Ectodermal cell (in vitro differentiated cells): ENCODE data around the gene INHBE.

ENCODE experiments used
- H3K27ac ChIP-seq: 2 replicates; pipeline ENCODE4 v1.7.0; 2013; ENCODE audit warnings: mild to moderate bottlenecking, low read depth, low read length; ENCODE audit not compliant: insufficient read depth, poor library complexity, severe bottlenecking
- H3K27me3 ChIP-seq: 2 replicates; pipeline ENCODE4 v1.7.0; 2013; ENCODE audit warnings: mild to moderate bottlenecking, low read length; ENCODE audit not compliant: insufficient read depth, control insufficient read depth, poor library complexity, severe bottlenecking
- H3K36me3 ChIP-seq: one replicate; pipeline ENCODE4 v1.7.0; 2013; ENCODE audit warnings: low read length; ENCODE audit not compliant: control insufficient read depth, insufficient read depth
- H3K4me1 ChIP-seq: one replicate; pipeline ENCODE4 v1.7.0; 2013; ENCODE audit warnings: low read length; ENCODE audit not compliant: control insufficient read depth, insufficient read depth
- H3K4me3 ChIP-seq: 2 replicates; pipeline ENCODE4 v1.7.0; 2013; ENCODE audit warnings: low read depth, low read length, control low read depth; ENCODE audit not compliant: insufficient read depth
- H3K9me3 ChIP-seq: 2 replicates; pipeline ENCODE4 v1.7.0; 2013; ENCODE audit warnings: mild to moderate bottlenecking, low read length, moderate library complexity; ENCODE audit not compliant: control insufficient read depth
- WGBS, 2 experiments: methylation state at CpG; one replicate each; pipeline ENCODE4 v1.1.7; 2013; ENCODE audit warnings: missing lambda C conversion rate in 2 of 2; 5-methylcytosine and 5-hydroxymethylcytosine counted together

INHBE gene

GRCh38 chr12:57474430-57474829, 19.3 kb downstream of the INHBE start:
- peaks cover 76% of the 10 kb centered on the region for H3K27me3 ChIP-seq
- 91 to 95% methylated on average over 8 of the region's 8 CpGs for WGBS, 2 experiments

GRCh38 chr12:57474862-57475261, 19.8 kb downstream of the INHBE start:
- peaks cover 9% of the 10 kb centered on the region for H3K4me1 ChIP-seq
- H3K27me3 ChIP-seq = peaks cover 76% of the 10 kb centered on the region
- no peaks in the 10 kb centered on the region for H3K36me3 ChIP-seq
- H3K27ac ChIP-seq = no peak overlapping the region
- WGBS, 2 experiments = 69 to 73% methylated on average over 7 of the region's 7 CpGs
- H3K4me3 ChIP-seq = peak overlapping the region; percentile 24
- no peaks in the 10 kb centered on the region for H3K9me3 ChIP-seq

More at GRCh38 chr12:57474430-57474829, 19.3 kb downstream of the INHBE start:
- Histone ChIP-seq H3K9me3 (no peaks in the 10 kb centered on the region), H3K4me1 (peaks cover 9% of the 10 kb centered on the region), H3K4me3 (no peak overlapping the region), H3K36me3 (no peaks in the 10 kb centered on the region), H3K27ac (no peak overlapping the region)

- H3K27ac ChIP-seq = no peak overlapping the region
- no peaks in the 10 kb centered on the region for H3K36me3 ChIP-seq
- H3K4me1 ChIP-seq = peaks cover 9% of the 10 kb centered on the region
- WGBS, 2 experiments = 2% methylated on average over 84 of the region's 84 CpGs
- peak overlapping the region; percentile 24 for H3K4me3 ChIP-seq
- H3K27me3 ChIP-seq = peaks cover 76% of the 10 kb centered on the region
- H3K9me3 ChIP-seq = no peaks in the 10 kb centered on the region
Observed at GRCh38 chr12:57475271-57476161, 20.4 kb downstream of the INHBE start.

- Histone ChIP-seq H3K9me3 (no peaks in the 10 kb centered on the region), H3K4me3 (peak overlapping the region; percentile 24), H3K36me3 (no peaks in the 10 kb centered on the region), H3K4me1 (peaks cover 9% of the 10 kb centered on the region), H3K27me3 (peaks cover 76% of the 10 kb centered on the region), H3K27ac (no peak overlapping the region)
- 38 to 41% methylated on average over 29 of the region's 29 CpGs for WGBS, 2 experiments
Observed at GRCh38 chr12:57476162-57476992, 21.3 kb downstream of the INHBE start.

GRCh38 chr12:57476993-57477709, 22.0 kb downstream of the INHBE start:
- peaks cover 9% of the 10 kb centered on the region for H3K4me1 ChIP-seq
- no peaks in the 10 kb centered on the region for H3K36me3 ChIP-seq
- H3K9me3 ChIP-seq = no peaks in the 10 kb centered on the region
- H3K27me3 ChIP-seq = peaks cover 72% of the 10 kb centered on the region
- no peak overlapping the region for H3K27ac ChIP-seq
- H3K4me3 ChIP-seq = no peak overlapping the region
- WGBS, 2 experiments = 90 to 93% methylated on average over 15 of the region's 15 CpGs

- WGBS, 2 experiments = 84 to 89% methylated on average over 11 of the region's 12 CpGs
- Histone ChIP-seq H3K9me3 (no peaks in the 10 kb centered on the region), H3K27me3 (peaks cover 64% of the 10 kb centered on the region), H3K4me3 (no peak overlapping the region), H3K4me1 (peaks cover 9% of the 10 kb centered on the region), H3K27ac (no peak overlapping the region), H3K36me3 (no peaks in the 10 kb centered on the region)
Observed at GRCh38 chr12:57477710-57478681, 22.9 kb downstream of the INHBE start.

GRCh38 chr12:57479043-57479375, 23.9 kb downstream of the INHBE start:
- Histone ChIP-seq H3K4me1 (peaks cover 9% of the 10 kb centered on the region), H3K27ac (no peak overlapping the region), H3K4me3 (no peak overlapping the region), H3K27me3 (peaks cover 54% of the 10 kb centered on the region), H3K36me3 (no peaks in the 10 kb centered on the region), H3K9me3 (no peaks in the 10 kb centered on the region)
- 89 to 92% methylated on average over 10 of the region's 10 CpGs for WGBS, 2 experiments

- Histone ChIP-seq H3K4me1 (peaks cover 9% of the 10 kb centered on the region), H3K27me3 (peaks cover 48% of the 10 kb centered on the region), H3K9me3 (no peaks in the 10 kb centered on the region)
Observed at GRCh38 chr12:57479376-57480115, 24.4 kb downstream of the INHBE start, which contains the start of gene ARHGAP9. Gene ARHGAP9 (minus strand): TSS chr12:57479866. CDS start chr12:57479406, 460 bp downstream.

GRCh38 chr12:57481671-57482070, 26.6 kb downstream of the INHBE start:
- Histone ChIP-seq H3K9me3 (no peaks in the 10 kb centered on the region), H3K36me3 (no peaks in the 10 kb centered on the region), H3K27ac (no peak overlapping the region), H3K4me1 (no peaks in the 10 kb centered on the region), H3K4me3 (no peak overlapping the region), H3K27me3 (peaks cover 27% of the 10 kb centered on the region)
- 77 to 94% methylated on average over 1 of the region's 1 CpG for WGBS, 2 experiments

More at GRCh38 chr12:57479376-57480115, 24.4 kb downstream of the INHBE start, which contains the start of gene ARHGAP9:
- Histone ChIP-seq H3K27ac (no peak within 1 kb of the TSS), H3K36me3 (no peaks in the 10 kb centered on the region), H3K4me3 (no peak within 1 kb of the TSS)
- WGBS, 2 experiments = 90 to 92% methylated on average over 6 of the region's 6 CpGs
